ENCODE data around the gene HCAR2. TPM values are rescaled to one million over a fixed set of nuclear protein-coding genes. Genes with fewer than 3 reads are reported as not detected.

The HCAR2 gene
- total and polyA plus RNA-seq, 2 of the 13 experiments (the other 11 are each of a cell fraction or from before 2014, with no cell fraction given): 0.09 to 5.6 TPM

- Histone ChIP-seq H3K27ac (ENCODE audit: extremely low read length, insufficient read depth, low read length) (no peak overlapping the region), H4K20me1 (ENCODE audit: insufficient read depth, low read length) (no peaks in the 10 kb centered on the region), H3K27me3 (ENCODE audit: control insufficient read depth in 1 of 2, insufficient read depth in 2 of 2, low read length in 2 of 2) (no peaks in the 10 kb centered on the region), H3K4me2 (ENCODE audit: low read depth, low read length) (no peak overlapping the region), H3K9me3 (ENCODE audit: low read length) (no peaks in the 10 kb centered on the region), H3K9ac (ENCODE audit: insufficient read depth, low read depth, low read length) (no peak overlapping the region), H3K36me3 (replicated peaks in 1 of 2; ENCODE audit: control insufficient read depth in 1 of 2, insufficient read depth in 2 of 2, low read length in 2 of 2) (no peaks in the 10 kb centered on the region), H2AFZ (ENCODE audit: low read length) (no peak overlapping the region), H3K4me3 (replicated peaks in 1 of 3; ENCODE audit: insufficient read depth in 1 of 3, low read depth in 2 of 3, low read length in 3 of 3) (no peak overlapping the region), H3K4me1 (ENCODE audit: insufficient read depth, low read length) (peaks cover 12% of the 10 kb centered on the region), H3K79me2 (ENCODE audit: insufficient read depth, low read length) (no peaks in the 10 kb centered on the region)
- ChIA-PET CTCF (ENCODE audit: low intra/inter-chr PET ratio, low total read pairs) (no interaction called here), POLR2A (no interaction called here)
- no peak for TF ChIP-seq SUZ12 (IDR thresholded peaks at IDR 0.05; ENCODE audit: low read depth, low read length)
- no peak for TF ChIP-seq BCL6 (CRISPR knock-in tag; IDR thresholded peaks at IDR 0.05)
- no peak for TF ChIP-seq EHMT2 (IDR thresholded peaks at IDR 0.05; ENCODE audit: borderline replicate concordance, low read depth, low read length)
- no peak for TF ChIP-seq ZNF20 (CRISPR knock-in tag; IDR thresholded peaks at IDR 0.05)
- TF ChIP-seq, protein P1, sequence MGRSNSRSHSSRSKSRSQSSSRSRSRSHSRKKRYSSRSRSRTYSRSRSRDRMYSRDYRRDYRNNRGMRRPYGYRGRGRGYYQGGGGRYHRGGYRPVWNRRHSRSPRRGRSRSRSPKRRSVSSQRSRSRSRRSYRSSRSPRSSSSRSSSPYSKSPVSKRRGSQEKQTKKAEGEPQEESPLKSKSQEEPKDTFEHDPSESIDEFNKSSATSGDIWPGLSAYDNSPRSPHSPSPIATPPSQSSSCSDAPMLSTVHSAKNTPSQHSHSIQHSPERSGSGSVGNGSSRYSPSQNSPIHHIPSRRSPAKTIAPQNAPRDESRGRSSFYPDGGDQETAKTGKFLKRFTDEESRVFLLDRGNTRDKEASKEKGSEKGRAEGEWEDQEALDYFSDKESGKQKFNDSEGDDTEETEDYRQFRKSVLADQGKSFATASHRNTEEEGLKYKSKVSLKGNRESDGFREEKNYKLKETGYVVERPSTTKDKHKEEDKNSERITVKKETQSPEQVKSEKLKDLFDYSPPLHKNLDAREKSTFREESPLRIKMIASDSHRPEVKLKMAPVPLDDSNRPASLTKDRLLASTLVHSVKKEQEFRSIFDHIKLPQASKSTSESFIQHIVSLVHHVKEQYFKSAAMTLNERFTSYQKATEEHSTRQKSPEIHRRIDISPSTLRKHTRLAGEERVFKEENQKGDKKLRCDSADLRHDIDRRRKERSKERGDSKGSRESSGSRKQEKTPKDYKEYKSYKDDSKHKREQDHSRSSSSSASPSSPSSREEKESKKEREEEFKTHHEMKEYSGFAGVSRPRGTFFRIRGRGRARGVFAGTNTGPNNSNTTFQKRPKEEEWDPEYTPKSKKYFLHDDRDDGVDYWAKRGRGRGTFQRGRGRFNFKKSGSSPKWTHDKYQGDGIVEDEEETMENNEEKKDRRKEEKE (IDR thresholded peaks at IDR 0.05): no peak
- no peak for TF ChIP-seq PLSCR1 (CRISPR knock-in tag; IDR thresholded peaks at IDR 0.05; ENCODE audit: borderline replicate concordance)
- TF ChIP-seq, protein P2, sequence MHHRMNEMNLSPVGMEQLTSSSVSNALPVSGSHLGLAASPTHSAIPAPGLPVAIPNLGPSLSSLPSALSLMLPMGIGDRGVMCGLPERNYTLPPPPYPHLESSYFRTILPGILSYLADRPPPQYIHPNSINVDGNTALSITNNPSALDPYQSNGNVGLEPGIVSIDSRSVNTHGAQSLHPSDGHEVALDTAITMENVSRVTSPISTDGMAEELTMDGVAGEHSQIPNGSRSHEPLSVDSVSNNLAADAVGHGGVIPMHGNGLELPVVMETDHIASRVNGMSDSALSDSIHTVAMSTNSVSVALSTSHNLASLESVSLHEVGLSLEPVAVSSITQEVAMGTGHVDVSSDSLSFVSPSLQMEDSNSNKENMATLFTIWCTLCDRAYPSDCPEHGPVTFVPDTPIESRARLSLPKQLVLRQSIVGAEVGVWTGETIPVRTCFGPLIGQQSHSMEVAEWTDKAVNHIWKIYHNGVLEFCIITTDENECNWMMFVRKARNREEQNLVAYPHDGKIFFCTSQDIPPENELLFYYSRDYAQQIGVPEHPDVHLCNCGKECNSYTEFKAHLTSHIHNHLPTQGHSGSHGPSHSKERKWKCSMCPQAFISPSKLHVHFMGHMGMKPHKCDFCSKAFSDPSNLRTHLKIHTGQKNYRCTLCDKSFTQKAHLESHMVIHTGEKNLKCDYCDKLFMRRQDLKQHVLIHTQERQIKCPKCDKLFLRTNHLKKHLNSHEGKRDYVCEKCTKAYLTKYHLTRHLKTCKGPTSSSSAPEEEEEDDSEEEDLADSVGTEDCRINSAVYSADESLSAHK (CRISPR knock-in tag; IDR thresholded peaks at IDR 0.05; ENCODE audit: borderline replicate concordance): no peak
- TF ChIP-seq, protein P3, sequence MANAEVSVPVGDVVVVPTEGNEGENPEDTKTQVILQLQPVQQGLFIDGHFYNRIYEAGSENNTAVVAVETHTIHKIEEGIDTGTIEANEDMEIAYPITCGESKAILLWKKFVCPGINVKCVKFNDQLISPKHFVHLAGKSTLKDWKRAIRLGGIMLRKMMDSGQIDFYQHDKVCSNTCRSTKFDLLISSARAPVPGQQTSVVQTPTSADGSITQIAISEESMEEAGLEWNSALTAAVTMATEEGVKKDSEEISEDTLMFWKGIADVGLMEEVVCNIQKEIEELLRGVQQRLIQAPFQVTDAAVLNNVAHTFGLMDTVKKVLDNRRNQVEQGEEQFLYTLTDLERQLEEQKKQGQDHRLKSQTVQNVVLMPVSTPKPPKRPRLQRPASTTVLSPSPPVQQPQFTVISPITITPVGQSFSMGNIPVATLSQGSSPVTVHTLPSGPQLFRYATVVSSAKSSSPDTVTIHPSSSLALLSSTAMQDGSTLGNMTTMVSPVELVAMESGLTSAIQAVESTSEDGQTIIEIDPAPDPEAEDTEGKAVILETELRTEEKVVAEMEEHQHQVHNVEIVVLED (CRISPR knock-in tag; IDR thresholded peaks at IDR 0.05; ENCODE audit: borderline replicate concordance): no peak
- TF ChIP-seq ATM (IDR thresholded peaks at IDR 0.05; ENCODE audit: borderline replicate concordance): no peak
- no peak for TF ChIP-seq NCOA5 (CRISPR knock-in tag; IDR thresholded peaks at IDR 0.05)
- TF ChIP-seq KLF12 (CRISPR knock-in tag; IDR thresholded peaks at IDR 0.05; ENCODE audit: borderline replicate concordance): no peak
- TF ChIP-seq SP5 (CRISPR knock-in tag; IDR thresholded peaks at IDR 0.05; ENCODE audit: borderline replicate concordance, low read depth): no peak
- DNase-seq (ENCODE audit: low spot score) (no peak), FAIRE-seq (no peak), ATAC-seq (no peak)
- 67% methylated on average over 5 of the region's 5 CpGs for WGBS (ENCODE audit: low lambda C conversion rate)
- intact Hi-C loops (cut with micrococcal nuclease; ENCODE audit: unreplicated experiment): no loop called here
- in situ Hi-C loops (cut with HindIII; ENCODE audit: extremely low pct_ligation_motif_present, low pct_unique_long_range_greater_than_20kb): no loop called here
- BruUV-seq (replicated peaks): no TSS peak
These were observed 37.4 kb downstream of the HCAR2 start for GRCh38 chr12:122665759-122666158.
